ENCODE data around the gene FBRS. TPM values are rescaled to one million over a fixed set of nuclear protein-coding genes. Genes with fewer than 3 reads are reported as not detected.
"Not testable (repeated sequence)": the region's sequence is repeated elsewhere in the genome, so short reads cannot be mapped to it uniquely, and the experiment has no call there.

FBRS gene
- polyA plus RNA-seq, 12 donors, result 24.5 to 99.6 (median 32.2) TPM; not detected in 1

DNA sequence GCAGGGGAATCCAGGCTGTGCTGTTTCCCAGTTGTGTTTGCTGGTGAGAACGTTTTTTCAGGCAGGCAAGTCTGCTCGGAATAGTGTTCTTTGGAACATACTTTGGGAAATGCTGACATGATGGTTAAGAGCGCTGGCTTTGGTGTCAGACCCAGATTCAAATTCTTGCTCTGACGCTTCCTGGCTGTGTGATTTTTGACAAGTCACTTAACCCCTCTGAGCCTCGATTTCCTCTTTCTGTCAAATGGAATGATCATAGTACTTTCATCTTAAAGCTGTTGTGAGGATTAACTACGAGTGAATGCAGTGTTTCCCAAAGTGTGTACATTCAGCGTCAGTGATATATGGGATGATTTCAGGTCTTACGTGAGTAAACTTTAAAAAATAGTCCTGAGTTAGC is 4.8 kb downstream of the FBRS start:
- no peak for DNase-seq

DNA sequence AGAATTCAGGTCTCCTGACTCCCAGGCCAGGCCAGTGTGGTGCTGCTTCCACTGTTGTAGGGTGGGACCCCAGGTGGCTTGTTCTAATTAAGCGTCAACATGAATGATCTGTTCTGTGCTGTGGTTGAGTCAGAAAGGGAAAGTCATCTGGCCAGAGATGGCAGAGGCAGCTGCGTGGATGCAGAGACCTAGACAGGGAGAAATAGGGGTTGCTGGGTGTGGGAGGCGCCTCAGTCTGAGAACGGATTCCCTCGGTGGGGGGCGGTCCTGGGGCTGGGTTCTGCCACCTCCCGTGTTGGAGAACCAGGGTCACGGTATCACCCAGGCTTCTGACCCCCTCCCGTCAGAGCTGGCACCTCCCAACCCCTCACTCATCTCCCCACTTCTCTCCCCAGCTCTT is 5.6 kb downstream of the FBRS start:
- DNase-seq, result no peak

DNA sequence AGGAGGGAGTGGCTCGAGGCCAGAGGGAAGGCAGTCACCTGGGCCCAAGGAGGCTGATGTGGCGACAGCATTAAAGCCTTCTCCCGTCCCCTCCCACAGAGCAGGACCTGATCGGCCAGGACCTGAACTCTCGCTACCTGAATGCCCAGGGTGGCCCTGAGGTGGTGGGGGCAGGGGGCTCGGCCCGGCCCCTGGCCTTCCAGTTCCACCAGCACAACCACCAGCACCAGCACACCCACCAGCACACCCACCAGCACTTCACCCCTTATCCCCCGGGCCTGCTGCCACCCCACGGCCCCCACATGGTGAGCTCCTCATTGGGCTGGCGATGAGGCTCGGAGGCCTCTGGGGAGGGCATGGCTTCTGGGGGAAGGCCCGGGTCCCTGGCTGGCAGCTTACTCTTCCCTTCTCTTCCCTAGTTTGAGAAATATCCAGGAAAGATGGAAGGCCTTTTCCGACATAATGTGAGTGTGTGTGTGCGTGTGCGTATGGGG is 6.4 kb downstream of the FBRS start:
- no peak for DNase-seq

DNA sequence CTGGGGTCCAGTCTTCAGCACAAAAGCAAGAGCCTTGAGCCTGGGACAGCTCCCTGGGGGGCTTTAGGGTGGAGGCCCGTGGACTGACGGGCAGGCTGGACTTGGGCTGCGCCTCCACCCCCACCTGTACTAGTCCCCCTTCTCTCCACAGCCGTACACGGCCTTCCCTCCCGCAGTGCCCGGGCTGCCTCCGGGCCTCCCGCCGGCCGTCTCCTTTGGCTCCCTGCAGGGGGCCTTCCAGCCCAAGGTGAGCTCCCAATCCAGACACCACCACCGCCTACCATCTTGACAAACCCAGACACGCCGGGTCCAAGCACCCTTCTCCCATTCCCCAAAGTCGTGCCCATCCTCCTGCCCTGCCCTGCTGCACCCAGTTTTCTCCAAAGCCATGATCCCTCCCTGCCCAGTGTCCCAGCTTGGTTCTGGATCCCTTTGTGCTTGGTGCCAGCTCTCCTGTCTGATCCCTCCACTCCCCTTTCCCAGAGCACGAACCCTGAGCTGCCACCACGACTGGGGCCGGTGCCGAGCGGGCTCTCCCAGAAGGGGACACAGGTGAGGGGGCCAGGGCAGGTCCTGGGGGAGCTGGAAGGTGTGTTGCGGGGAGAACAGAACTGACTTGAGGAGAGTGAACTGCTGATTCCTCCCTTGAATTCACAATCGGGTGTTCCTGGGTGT is 7.1 kb downstream of the FBRS start:
- no peak for DNase-seq

DNA sequence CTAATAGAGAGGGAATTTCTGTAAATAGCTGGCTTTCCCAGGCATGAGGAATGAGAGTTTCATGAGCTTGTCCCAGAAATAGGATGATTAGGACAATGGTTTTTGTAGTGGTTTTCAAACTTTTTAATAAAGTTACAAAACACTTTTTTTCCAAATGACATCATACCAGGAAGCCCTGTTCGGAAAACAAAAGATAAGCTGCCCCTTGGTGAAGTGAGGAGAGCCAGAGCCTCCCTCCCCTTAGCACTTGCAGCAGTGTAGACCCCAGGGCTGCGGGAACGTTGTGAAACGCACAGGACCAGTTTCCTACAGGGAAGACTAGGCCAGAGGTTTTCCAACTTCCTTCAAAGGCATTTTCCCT is 7.6 kb downstream of the FBRS start:
- no peak for DNase-seq

DNA sequence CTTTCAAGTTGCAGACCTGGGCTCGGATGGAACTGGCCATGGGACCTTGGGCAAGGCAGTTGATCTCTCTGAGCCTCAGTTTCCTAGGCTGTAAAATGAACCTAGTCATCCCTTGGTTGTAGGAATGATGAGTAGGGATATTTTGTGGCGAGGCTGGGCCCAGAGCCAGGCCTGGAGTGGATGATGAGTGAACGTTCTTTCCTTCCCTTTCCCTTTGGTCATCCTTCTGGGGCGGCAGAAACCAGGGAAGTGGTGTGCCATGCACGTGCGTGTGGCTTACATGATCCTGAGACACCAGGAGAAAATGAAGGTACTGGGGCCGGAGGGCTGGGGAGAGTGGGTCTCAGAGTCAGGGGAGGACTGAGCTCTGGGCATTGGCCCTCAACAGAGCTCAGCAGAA is 8.4 kb downstream of the FBRS start:
- DNase-seq, result no peak

DNA sequence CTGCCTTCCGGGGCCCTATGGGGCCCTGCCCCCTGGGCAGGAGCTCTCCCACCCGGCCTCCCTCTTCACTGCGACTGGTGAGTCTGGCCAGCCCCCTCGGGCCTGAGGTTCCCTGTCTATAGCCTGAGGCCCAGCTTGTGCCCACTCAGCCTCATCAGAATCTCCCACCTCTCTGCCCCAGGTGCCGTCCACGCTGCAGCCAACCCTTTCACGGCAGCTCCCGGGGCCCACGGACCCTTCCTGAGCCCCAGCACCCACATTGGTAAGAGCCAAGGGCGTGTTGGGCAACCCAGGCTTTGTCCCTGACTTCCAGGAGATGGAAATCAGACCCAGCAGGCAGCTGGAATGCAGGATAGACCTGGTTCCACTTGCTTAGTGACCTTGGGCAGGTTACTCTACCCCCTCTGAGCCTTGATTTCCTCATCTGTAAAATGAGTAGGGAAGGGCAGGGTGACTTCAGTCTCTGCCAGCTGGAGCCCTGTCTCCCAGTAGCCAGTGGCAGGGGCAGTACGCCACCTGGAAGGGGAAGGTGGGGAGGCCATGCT is 9.2 kb downstream of the FBRS start:
- no peak for DNase-seq

DNA sequence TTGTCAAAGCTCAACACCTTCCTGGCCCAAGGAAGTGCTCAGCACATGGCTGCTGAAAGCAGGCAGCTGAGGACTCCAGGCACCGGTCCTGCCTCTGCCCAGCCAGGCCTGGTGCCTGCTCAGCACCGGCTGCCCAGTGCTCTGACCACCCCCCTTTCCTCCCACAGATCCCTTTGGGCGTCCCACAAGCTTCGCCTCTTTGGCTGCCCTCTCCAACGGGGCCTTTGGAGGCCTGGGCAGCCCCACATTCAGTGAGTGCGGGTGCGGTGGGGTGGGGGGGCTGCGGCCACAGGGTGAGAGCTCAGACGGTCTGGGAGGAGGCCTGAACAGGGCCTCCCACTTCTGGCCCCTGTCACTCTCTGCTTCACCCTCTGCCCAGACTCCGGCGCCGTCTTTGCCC is 10.2 kb downstream of the FBRS start:
- DNase-seq, result no peak

DNA sequence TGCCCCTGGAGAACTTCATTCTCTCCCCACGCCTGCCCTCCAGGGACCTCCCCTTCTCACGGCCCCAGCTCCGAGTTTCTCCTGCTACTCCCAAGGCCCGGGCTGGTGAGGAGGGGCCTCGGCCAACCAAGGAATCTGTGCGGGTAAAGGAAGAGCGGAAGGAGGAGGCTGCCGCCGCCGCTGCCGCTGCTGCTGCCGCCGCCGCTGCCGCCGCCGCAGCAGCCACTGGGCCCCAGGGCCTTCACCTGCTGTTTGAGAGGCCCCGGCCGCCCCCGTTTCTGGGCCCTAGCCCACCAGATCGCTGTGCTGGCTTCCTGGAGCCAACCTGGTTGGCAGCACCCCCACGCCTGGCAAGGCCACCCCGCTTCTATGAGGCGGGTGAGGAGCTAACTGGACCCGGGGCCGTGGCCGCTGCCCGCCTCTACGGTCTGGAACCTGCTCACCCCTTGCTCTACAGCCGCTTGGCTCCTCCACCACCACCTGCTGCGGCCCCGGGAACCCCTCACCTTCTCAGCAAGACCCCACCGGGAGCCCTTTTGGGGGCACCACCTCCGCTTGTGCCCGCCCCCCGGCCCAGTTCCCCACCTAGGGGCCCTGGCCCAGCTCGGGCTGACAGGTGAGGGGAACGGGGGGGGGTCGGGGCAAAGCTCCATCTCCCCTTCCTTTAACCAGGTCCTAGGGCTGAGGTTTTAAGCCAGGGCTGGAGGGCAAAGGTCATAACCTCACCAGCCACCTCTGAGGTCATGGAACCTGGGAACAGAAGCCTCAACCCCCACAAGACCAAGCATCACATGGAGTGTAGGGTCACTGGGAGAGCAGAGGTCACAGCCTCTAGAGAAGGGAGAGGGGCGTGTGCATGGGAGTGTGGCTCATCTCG is 11.0 kb downstream of the FBRS start:
- DNase-seq, result no peak

DNA sequence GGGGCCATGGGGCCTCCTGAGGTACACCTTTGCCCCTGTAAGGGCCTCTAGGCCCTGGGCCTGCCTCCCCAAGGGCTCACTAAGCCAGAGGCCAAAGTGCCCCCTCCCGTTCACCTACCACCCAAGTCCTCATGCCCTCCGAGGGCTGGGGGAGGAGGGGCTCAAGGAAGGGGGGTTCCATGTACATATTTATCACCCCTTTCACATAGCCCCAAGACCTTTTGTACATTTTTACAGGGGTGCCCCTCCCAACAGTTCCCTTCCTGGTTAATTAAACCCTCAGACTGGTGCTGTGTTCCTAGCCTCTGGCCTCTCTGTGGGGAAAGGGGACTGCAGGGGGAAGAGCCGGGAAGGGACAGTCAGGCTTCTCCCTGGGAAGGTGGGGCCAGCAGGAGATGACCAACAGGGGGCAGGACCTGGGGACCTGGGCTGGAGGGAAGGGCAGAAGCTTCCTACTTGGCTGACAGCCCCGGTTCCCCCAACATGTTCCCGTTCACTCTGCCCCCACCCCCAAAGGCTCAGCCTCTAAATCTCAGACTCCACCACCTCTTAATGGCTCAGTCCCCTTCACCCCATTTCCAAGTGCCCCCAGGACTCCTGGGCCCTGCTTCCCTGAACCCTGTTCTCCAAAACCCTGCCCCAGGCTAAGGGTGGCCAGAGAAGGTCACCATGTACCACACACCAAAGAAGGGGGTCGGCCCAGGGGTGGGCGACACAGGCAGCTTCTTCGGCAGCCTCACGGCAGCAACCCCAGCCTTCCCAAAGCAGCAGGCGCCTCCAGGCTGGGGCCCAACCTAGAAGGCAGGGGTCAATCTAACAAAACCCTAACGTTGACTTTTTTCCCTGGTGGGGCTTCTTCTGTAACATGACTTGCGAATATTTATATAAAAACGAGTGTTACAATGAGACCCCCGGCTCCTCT is 11.9 kb downstream of the FBRS start:
- DNase-seq, result no peak

DNA sequence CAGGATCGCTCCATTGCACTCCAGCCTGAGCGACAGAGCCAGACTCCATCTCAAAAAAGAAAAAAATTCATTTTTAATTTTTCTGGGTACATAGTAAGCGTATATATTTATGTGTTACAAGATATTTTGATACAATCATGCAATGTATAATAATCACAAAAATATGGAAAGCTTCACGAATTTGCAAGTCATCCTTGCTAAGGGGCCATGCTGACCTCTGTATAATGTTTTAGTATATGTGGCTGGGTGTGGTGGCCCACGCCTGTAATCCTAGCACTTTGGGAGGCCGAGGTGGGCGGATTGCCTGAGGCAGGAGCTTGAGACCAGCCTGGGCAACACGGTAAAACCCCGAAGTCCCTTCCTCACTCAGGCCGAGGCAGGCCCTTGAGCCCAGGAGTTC is 16.9 kb downstream of the FBRS start:
- no peak for DNase-seq

DNA sequence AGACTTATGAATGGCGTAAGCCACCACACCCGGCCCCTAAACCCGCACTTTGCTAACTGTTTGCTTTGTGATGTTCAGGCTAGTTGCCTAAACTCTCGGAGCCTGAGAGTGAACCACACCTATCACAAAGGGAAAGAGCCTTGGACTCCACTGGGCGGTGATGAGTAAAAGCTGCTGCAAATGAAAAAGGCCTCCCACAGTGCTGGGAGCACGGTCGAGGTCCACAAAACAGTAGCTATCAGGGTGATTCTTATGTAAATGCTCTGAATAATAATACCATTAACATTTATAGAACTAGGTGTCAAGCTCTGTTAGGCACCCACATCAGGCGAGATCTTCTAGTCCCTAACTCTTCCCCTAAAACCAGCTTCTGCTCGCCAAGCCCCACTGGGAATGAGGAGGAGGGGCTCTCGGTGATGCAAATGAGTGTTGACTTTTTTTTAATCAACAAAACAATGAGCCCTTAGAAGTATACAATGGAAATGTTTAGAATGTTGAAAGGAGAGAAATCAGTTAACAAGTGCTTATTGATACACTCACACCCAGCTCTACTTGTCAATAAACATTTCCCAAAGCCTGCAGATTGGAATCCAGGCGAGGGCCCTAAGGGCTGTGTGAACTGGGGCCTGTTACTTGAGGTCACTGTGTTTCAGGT is 19.8 kb downstream of the FBRS start:
- no peak for DNase-seq

DNA sequence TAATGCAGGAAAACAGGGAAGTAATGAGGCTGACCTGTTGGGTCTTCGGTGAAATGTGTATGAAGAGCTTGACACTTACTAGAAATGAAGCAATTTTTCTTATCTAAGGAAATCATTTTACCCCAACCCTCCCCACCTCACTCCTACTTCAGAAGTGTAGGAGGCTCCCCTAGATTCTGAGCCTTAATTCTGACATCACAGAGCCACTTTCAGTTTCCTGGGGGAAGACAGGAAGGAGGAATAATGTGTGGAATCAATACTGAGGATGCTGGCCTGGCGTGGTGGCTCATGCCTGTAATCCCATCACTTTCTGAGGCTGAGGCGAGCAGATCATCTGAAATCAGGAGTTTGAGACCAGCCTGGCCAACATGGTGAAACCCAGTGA is 20.3 kb downstream of the FBRS start:
- no peak for DNase-seq

DNA sequence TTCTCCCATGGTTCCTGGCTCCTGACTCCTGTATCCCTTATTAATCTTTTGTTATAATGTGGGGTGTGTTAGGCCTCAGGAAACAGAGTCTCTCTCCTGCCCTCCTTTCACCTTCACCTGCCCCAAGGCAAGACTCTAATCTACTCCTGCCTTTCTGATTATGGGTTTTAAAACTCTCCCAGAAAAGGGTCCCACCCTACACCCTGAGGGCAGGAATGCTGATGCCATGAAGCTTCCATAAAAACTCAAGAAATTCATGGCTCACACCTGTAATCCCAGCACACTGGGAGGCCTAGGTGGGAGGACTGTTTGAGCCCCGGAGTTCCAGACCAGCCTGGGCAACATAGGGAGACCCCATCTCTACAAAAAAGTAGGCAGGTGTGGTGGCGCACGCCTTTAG is 22.1 kb downstream of the FBRS start:
- no peak for DNase-seq

DNA sequence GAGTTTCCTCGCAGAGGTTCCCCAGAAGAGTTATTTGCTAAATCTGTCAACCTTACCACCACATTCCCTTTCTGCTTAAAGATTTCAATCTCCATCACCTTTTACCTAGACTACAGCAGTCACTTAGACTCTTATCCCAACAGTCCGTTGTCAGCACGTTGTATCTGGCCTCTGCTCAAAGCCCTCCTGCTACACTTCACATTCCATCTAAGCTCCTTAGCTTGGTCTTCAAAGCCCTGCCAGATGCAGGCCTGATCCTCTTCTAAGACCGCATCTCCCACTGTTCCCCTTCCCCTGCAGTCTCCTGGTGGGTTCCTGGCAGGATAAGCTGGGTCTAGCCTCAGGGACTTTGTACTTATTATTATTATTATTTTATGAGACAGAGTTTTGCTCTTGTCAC is 30.5 kb downstream of the FBRS start:
- DNase-seq, result no peak

DNA sequence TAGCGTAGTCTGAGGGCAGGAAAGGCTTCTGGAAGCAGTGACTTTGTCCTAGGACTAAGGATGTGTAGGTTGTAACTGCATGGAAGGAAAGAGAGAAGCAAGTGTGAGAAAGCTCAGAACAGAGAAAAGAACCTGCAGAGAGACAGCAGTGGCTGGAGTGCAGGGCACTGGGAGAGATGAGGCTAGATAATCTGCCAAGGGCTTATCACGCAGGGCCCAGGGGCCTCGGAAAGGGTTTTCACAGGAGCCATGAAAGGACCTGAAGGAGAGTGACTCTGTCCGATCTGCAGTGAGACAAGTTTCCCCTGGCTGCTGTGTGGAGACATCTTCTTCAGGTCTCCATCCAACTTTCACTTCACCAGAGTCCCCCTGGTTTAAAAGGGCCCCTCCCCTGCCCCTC is 33.7 kb downstream of the FBRS start:
- no peak for DNase-seq

DNA sequence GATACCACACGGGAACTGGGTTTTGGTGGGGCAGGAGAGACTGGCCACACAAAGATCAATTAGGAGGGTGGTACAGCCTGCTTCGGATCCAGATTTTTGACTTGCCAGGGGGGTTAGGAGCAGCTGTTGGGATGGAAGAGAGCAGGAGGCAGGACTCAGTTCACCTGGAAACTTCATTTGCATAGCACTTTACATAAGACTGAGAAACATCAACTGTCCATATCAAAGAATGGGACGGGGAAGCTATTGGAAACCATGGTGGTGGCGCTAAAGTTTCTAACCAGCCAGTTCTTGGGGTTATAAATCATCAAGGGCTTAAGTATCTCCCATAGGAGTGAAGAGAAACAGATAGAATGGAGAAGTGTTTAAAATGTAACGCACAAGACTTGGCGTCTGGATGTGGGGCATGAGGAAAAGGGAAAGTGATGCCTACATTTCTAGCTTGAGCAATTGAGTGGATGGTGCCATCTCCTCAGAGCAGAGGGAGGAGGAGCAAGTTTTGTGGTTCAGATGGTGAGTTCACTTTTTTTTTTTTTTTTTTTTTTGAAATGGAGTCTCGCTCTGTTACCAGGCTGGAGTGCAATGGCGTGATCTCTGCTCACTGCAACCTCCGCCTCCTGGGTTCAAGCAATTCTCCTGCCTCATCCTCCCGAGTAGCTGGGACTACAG is 34.3 kb downstream of the FBRS start:
- no peak for DNase-seq

DNA sequence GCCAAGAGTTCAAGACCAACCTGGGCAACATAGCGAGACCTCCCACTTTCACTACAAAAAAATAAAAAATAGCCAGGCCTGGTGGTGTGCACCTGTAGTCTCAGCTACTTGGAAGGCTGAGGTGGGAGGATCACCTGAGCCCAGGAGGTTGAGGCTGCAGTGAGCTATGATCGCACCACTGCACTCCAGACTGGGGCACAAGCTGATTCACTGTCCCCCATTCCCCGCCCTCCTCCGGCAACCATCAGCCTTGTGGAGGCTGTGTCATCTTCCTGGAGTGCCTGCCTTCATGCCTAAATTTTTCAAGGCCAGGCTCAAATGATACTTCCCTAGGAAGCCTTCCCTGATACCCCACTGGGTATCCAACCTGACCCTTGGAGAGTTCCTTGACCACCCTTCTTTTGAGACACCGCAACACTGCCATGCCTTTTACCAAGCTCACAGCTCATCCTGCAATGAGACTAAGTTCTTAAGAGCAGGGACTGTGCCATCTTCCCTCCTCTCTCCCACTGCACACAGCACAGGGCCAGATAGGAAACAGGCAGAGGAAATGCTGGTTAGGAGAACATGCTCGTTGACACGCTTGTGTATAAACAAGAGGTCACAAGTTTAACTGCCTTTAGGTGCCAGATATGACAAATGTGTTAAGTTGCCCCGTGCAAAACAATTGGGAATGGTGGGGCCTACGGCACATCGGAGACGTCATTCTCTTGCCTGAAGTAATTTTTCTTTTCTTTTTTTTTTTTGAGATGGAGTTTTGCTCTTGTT is 36.9 kb downstream of the FBRS start:
- DNase-seq, result no peak

DNA sequence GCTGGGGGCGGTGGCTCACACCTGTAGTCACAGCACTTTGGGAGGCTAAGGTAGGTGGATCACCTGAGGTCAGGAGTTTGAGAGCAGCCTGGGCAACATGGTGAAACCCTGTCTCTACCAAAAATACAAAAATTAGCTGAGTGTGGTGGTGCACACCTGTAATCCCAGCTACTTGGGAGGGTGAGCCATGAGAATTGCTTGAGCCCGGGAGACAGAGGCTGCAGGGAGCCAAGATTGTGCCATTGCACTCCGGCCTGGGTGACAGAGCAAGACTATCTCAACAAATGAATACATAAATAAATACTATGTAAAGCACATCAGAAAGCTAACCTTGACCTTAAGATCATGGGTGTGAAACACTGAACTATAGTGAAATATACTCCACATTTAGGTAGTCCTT is 38.4 kb downstream of the FBRS start:
- not testable (repeated sequence) for DNase-seq

All from muscle of arm (tissue), 12 donors.